ENCODE data around the gene TLR6. TPM values are rescaled to one million over a fixed set of nuclear protein-coding genes. Genes with fewer than 3 reads are reported as not detected.

The TLR6 gene
- total RNA-seq, 1 experiment from 2014 or later, result 4.8 TPM

DNA sequence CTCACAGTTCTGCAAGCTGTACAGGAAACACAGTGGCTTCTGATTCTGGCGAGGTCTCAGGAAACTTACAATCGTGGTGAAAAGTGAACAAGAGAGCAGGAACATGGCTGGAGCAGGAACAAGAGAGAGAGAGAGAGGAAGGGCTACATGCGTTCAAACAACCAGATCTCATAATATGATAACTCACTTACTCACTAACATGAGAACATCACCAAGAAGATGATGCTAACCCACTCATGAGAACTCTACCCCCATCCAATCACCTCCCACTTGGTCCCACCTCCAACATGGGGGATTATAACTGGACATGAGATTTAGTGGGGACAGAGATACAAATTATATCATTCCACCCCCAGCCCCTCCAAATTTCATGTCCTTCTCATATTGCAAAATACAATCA is 42.2 kb downstream of the TLR6 start:
- Histone ChIP-seq H3K27me3 (ENCODE audit: insufficient read depth, low read length) (no peaks in the 10 kb centered on the region), H3K27ac (ENCODE audit: low read depth, low read length) (no peak overlapping the region), H3K9me2 (ENCODE audit: insufficient read depth) (no peaks in the 10 kb centered on the region), H3K9me3 (ENCODE audit: control insufficient read depth in 1 of 2, insufficient read depth in 1 of 2, low read depth in 1 of 2, low read length in 2 of 2) (no peaks in the 10 kb centered on the region), H3K36me3 (ENCODE audit: control insufficient read depth in 1 of 2, insufficient read depth in 2 of 2, low read length in 2 of 2) (no peaks in the 10 kb centered on the region), H3K4me3 (replicated peaks in 1 of 2; ENCODE audit: low read depth in 1 of 2, low read length in 2 of 2) (no peak overlapping the region), H3K4me2 (ENCODE audit: low read length) (no peak overlapping the region), H3K79me2 (ENCODE audit: insufficient read depth, low read length) (no peaks in the 10 kb centered on the region), H3K4me1 (ENCODE audit: control insufficient read depth in 1 of 2, insufficient read depth in 2 of 2, low read length in 2 of 2) (no peaks in the 10 kb centered on the region), H4K20me1 (ENCODE audit: insufficient read depth) (no peaks in the 10 kb centered on the region), H3K9ac (ENCODE audit: low read length) (no peak overlapping the region), H2AFZ (ENCODE audit: low read depth, low read length, poor library complexity, severe bottlenecking) (no peak overlapping the region)
- ChIA-PET POLR2A (no interaction called here), RAD21 (ENCODE audit: low non-redundant PET in 1 of 2, low total read pairs in 2 of 2, uncharacterized antibody in 2 of 2, unreplicated experiment in 2 of 2) (no interaction called here), CTCF (no interaction called here)
- DNase-seq (ENCODE audit: low read depth, low spot score) (no peak), ATAC-seq (no peak)
- intact Hi-C loops (cut with micrococcal nuclease), result no loop called here
- TF ChIP-seq, protein P1, sequence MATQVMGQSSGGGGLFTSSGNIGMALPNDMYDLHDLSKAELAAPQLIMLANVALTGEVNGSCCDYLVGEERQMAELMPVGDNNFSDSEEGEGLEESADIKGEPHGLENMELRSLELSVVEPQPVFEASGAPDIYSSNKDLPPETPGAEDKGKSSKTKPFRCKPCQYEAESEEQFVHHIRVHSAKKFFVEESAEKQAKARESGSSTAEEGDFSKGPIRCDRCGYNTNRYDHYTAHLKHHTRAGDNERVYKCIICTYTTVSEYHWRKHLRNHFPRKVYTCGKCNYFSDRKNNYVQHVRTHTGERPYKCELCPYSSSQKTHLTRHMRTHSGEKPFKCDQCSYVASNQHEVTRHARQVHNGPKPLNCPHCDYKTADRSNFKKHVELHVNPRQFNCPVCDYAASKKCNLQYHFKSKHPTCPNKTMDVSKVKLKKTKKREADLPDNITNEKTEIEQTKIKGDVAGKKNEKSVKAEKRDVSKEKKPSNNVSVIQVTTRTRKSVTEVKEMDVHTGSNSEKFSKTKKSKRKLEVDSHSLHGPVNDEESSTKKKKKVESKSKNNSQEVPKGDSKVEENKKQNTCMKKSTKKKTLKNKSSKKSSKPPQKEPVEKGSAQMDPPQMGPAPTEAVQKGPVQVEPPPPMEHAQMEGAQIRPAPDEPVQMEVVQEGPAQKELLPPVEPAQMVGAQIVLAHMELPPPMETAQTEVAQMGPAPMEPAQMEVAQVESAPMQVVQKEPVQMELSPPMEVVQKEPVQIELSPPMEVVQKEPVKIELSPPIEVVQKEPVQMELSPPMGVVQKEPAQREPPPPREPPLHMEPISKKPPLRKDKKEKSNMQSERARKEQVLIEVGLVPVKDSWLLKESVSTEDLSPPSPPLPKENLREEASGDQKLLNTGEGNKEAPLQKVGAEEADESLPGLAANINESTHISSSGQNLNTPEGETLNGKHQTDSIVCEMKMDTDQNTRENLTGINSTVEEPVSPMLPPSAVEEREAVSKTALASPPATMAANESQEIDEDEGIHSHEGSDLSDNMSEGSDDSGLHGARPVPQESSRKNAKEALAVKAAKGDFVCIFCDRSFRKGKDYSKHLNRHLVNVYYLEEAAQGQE (IDR thresholded peaks at IDR 0.05; ENCODE audit: low read depth), result no peak
- TF ChIP-seq RAD21 (IDR thresholded peaks at IDR 0.05; ENCODE audit: low read depth) (no peak), POLR2AphosphoS5 (IDR thresholded peaks at IDR 0.05; ENCODE audit: low read depth, low read length) (no peak), TCF7L2 (IDR thresholded peaks at IDR 0.05; ENCODE audit: borderline replicate concordance, extremely low read depth, insufficient read depth, insufficient read length) (no peak), FOSL1 (IDR thresholded peaks at IDR 0.05; ENCODE audit: low read depth) (no peak), YY1 (IDR thresholded peaks at IDR 0.05; ENCODE audit: extremely low read depth, insufficient replicate concordance, low read depth, low read length) (no peak), SP1 (IDR thresholded peaks at IDR 0.05; ENCODE audit: low read depth) (no peak), JUND (IDR thresholded peaks at IDR 0.05) (no peak), POLR2A (IDR thresholded peaks at IDR 0.05; ENCODE audit: borderline replicate concordance, extremely low read depth, insufficient read depth, insufficient read length) (no peak), SRF (IDR thresholded peaks at IDR 0.05; ENCODE audit: low read depth) (no peak), ZNF274 (IDR thresholded peaks at IDR 0.05; ENCODE audit: low read depth, low read length) (no peak), SIN3A (IDR thresholded peaks at IDR 0.05; ENCODE audit: low read depth) (no peak), ZFX (IDR thresholded peaks at IDR 0.05) (no peak)
- TF ChIP-seq, protein P2, sequence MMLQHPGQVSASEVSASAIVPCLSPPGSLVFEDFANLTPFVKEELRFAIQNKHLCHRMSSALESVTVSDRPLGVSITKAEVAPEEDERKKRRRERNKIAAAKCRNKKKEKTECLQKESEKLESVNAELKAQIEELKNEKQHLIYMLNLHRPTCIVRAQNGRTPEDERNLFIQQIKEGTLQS (IDR thresholded peaks at IDR 0.05), result no peak
- TF ChIP-seq, protein P3, sequence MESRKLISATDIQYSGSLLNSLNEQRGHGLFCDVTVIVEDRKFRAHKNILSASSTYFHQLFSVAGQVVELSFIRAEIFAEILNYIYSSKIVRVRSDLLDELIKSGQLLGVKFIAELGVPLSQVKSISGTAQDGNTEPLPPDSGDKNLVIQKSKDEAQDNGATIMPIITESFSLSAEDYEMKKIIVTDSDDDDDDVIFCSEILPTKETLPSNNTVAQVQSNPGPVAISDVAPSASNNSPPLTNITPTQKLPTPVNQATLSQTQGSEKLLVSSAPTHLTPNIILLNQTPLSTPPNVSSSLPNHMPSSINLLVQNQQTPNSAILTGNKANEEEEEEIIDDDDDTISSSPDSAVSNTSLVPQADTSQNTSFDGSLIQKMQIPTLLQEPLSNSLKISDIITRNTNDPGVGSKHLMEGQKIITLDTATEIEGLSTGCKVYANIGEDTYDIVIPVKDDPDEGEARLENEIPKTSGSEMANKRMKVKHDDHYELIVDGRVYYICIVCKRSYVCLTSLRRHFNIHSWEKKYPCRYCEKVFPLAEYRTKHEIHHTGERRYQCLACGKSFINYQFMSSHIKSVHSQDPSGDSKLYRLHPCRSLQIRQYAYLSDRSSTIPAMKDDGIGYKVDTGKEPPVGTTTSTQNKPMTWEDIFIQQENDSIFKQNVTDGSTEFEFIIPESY (IDR thresholded peaks at IDR 0.05; ENCODE audit: extremely low read depth, insufficient replicate concordance, low read length), result no peak
- TF ChIP-seq, protein P4, sequence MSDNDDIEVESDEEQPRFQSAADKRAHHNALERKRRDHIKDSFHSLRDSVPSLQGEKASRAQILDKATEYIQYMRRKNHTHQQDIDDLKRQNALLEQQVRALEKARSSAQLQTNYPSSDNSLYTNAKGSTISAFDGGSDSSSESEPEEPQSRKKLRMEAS (IDR thresholded peaks at IDR 0.05), result no peak
- no TSS peak for BruUV-seq (replicated peaks)
